ENCODE data around the gene RSPO3.
"Not testable (repeated sequence)": the region's sequence is repeated elsewhere in the genome, so short reads cannot be mapped to it uniquely, and the experiment has no call there.

RSPO3 gene, protein sequence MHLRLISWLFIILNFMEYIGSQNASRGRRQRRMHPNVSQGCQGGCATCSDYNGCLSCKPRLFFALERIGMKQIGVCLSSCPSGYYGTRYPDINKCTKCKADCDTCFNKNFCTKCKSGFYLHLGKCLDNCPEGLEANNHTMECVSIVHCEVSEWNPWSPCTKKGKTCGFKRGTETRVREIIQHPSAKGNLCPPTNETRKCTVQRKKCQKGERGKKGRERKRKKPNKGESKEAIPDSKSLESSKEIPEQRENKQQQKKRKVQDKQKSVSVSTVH

DNA sequence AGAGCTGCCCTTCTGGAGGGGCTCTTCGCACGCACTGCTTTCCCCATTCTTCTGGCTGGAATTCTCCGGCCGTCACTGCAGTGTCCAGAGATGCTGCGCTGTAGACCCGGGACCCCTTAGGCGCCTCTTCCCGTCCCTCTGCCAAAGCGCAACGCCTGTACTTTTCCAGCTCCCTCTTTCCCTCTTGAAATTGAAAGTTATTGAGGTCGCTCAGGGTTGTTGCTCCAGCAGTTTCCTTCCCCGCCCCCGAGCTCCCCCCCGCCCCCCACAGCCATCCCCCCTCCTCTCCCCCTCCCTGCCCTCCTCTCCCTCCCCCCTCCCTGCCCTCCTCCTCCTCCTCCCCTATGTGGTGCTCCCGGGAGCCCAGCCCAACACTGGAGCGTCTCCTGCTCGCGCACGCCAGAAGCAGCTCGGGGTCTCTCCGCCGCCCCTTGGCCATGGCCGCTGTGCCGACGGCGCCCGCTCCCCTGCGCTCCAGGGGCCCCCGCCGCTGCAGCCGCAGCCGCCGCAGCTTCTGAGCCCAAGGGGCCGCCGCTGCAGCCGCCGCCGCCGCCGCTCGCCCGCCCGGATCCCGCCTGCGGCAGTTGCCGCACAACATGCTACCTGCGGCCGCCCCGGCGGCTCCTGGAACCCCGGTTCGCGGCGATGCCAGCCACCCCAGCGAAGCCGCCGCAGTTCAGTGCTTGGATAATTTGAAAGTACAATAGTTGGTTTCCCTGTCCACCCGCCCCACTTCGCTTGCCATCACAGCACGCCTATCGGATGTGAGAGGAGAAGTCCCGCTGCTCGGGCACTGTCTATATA is at the start of gene RSPO3:
RSPO3 (plus strand) TSS at position 374 of the 804 bp plus-strand sequence. CDS start 522 bp downstream, outside the sequence.
- peak; percentile 13 to 19 for DNase-seq

DNA sequence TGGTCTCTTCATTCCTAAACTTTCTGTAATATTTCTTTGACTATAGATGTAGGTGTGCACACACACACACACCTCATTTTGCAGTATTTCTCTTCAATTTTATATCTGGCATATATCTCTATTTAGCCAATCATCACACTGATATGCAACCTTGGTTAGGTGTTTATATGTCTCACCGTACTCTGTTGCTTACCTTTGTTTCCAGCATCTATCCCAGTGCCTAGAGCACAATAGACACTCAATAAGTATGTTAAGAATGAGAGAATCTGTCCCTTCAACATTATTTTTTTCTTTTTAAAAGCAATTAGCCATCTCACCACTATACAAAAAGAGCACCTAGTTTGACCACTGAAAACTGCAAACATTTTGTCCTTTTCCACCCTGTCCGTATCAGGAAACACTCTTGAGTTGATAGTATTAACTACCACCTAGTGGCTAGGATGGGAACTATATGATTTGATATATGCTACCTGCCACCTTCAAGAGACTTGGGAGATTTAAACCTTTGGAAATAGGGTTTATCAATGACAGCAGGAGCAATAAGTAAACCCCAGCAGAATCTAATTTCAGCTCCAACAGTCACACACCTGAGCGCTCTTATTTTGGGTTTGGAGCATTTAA is 48.7 kb upstream of the RSPO3 start:
- DNase-seq: peak; percentile 2 to 11

DNA sequence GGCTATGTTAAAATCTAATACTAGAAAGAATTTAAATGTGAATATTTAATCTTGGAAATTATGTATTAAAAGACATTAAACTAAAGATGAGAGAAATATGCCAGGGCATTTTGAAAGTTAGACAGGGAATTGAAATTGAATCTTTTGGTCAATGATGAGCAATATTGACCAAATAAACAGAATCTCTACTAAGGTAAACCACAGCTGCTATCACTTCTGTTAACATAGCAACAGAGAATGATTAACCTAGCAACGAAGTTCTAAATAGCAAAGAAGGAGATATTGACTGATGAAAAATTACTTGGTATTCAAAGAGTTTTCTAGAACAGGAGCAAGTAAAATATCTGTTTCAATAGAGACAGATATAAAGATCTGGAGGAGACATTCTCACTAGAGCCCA is 45.2 kb upstream of the RSPO3 start:
- DNase-seq: no peak

DNA sequence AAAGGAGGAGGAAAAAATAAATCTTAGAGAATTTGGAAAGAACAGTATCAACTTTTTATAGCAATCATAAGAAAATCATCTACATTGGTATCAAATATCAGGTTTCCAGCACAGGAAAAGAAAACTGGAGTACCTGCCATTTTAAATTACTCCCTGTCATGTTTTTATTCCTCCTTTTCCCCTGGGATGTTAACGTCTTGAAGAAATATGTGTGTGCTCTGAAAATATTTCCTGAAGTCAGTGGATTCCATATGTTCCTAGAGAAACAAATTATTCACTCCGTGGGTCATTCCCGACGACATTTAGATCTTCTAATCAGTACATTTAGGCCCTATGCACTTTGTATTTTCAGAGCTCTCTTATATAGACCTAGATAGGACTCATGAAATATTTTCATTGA is 42.0 kb upstream of the RSPO3 start:
- DNase-seq: no peak

DNA sequence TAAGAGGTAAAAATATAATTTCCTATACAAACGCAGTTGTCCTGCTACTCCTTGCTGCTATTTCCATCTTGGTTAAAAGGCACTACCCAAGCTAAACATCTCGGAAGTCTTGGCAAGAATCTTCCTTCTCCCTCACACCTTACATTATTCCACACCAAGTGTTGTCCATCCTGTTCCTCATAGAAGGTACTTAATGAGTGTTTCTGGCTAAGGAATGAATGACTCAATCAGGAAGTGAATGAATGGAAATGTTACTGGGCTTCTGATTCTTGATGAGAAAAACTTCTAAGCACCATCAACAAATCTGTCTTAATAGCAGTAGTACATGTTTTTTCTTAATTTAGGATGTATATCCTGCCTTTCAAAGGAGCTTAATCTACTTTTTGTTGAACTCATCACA is 40.6 kb upstream of the RSPO3 start:
- DNase-seq: no peak

DNA sequence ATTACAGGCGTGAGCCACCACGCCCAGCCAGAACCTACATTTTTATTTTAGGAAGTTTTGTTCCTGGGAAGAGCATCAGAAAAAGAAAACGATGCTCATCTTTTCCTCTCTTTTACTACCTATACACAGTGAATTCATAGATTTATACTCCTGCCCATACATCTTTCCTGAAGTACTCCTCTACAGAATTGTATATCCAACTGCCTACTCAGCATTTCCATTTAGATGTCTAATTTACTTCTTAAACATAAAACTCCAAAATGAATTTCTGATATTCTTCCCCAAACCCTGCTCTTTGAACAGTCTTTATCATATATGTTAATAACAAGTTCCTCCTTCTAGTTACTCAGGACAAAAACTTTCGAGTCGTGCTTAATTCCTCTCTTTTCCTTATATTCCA is 39.8 kb upstream of the RSPO3 start:
- DNase-seq: no peak

DNA sequence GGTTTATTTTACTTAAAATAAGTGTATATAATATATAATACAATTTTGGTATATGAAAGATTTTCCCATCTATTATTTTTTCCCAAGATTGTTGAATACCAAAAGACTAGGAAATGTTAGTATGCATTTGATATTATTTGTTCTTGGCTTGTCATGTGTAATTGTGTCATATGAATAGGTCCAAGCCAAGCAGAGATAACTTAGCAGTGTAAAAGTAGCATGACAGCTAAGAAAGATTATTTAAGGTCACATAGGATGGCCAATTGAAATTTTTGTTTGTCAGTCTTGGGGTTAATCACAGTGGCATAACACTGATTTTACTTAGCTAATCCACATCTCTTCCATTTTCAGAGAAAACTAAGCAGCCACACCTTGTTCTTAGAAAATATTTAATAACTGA is 38.8 kb upstream of the RSPO3 start:
- no peak for DNase-seq

DNA sequence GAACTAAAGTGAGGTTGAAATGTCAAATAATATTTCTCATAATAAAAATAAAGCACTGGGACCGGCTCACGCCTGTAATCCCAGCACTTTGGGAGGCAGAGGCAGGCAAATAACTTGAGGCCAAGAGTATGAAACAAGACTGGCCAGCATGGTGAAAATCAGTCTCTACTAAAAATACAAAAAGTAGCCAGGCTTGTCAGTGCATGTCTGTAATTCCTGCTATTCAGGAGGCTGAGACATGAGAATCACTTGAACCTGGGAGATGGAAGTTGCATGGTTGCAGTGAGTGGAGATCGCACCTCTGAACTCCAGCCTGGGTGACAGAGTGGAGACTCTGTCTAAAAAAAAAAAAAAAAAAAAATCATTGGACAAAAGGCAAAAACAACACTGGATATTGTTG is 38.4 kb upstream of the RSPO3 start:
- no peak for DNase-seq

DNA sequence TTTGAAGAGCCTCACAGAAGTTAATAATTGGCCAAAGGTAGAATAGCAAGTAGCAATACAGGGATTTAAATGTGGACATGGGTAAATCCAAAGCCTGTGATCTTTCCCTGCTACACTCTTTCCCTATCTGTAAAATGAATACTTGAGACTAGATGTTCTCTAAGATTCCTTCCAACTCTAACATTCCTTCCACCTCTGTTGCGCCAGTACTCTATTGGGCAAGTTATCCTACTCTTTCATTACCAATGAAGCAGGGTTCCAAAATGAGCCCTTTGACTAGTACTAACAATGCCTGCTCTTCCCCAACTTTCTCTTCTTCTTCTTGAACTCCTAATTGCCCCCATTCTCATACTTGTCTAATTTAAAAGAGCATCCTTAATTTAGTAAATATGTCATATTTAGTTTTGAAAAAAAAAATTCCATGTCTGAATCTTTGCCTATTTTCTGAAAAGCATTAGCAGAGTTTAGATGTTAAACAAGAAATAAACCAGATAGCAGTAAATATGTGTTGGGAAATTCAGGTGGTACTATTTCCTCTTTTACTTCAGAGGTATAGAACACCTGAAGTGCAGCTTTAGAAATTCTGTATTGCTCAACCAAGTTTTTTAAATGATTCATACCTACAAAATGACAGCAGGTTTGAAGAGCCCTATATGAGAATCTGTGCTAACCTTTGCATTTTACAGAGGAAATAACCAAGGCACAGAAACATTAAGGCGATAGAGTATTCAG is 35.1 kb upstream of the RSPO3 start:
- DNase-seq: no peak

DNA sequence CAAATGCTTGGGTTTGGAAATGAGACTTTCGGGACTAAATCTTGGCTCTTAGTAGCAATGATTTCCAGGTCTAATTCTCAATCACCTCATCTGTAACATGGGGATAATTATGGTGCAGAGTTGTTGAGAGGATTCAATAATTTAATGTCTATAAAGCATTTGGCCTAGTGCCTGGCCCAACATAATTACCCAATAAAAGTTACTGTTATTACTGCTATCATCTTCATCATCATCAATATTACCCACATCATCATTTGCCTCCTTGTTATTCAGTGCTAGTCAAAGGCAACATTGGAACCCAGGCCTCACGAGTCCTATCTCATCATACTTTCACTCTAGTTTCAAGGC is 34.5 kb upstream of the RSPO3 start:
- no peak for DNase-seq

DNA sequence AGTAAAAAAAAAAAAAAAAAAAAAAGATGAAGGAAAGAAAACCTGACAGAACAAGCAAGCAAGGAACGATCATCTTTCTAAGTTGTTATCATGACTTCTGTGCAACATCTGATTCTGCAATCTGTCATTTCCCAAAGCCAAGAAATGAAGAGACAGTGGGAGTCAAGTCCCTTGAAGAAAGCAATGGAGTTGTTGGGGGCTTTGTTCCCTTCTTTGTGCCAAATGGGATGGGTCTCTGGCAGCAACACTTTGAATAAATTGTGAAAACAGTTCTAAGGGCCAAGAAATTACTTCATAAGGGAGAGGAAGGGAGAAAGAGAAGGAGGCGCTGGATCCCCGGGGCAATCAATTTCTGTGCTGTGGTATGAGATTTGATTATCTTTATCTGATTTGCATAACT is 33.3 kb upstream of the RSPO3 start:
- no peak for DNase-seq

DNA sequence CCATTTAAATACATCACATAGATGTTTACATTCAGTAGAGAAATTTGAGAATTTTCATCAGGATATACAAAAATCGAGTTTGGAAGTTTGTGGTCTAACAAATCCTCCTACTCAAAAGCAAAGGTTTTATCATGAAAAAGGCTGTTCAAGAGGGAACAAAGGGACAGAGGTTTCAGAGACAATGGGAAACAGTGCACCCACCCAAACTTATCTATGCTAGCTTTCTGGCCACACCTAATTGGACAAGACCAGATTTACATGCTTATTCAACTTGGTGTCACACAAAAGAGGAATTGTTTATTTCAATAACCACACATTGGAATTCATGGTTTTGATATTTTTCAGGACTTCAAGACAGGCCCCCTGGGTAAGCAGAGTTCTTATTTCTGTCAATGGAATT is 28.4 kb upstream of the RSPO3 start:
- no peak for DNase-seq

DNA sequence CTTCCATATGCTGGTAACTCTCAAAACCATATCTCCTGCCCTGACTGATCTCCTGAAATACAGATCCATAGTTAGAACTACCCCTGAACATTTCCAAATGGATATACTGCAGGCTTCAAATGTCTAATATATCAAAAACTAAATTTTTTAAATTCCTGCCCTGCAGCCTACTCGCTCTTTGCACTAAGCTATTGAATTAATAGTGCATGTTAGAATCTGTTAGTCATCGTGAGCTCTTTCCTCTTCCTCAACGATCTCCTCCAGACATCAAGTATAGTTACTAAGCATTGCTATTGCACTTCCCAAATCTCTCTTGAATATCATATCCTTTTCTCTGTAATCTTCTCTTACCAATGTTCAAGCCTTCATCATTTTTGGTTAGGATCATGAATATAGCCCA is 26.0 kb upstream of the RSPO3 start:
- DNase-seq: no peak

DNA sequence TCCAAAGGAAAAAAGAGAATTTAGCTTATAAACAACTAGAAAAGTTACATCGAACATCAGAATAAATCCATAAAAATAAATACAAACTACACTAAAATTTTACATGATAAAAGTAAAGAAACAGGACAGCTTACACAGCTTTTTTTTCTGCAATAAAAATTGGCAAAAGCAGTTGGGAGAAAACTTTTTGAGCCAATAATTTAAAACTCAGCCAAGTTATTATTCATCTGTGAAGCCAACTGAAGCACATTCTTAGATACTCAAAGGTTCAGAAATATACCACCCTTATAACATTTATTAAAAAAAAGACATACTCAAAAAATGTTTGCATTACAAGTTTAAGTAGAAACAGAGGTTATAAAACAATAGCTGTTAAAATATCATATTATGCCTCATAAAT is 23.7 kb upstream of the RSPO3 start:
- no peak for DNase-seq

DNA sequence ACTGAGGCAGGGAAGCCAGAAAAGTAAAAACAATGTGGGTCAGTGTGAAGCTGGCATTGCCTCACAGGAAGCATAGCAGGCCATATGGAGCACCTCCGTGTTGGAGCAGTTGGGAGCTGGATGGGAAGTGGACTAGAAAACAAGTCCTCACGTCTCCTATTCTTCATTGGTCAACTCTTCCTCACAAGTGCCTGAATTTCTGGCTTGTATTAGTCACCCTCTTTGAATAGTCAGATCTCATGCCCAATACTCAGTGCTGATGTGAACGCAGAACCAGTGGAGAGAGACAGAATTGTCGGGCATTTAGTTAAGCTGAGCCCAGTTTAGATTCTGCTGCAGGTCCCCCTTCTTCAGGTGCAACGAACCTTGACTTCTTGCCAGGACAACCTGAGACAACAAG is 22.3 kb upstream of the RSPO3 start:
- no peak for DNase-seq

DNA sequence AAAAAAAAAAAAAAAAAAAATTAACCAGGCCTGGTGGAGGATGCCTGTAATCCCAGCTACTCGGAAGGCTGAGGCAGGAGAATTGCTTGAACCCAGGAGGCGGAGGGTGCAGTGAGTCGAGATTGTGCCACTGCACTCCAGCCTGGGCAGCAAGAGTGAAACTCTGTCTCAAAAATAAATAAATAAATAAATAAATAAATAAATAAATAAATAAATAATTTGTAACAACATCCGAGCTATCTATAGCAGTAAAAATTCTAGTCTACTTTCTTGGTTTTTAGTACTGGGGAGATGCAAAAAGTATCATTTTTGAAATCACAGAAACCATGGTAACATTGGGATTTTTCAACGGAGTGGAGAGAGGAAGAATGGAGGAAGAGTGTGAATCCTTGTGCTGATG is 21.0 kb upstream of the RSPO3 start:
- DNase-seq: not testable (repeated sequence)

DNA sequence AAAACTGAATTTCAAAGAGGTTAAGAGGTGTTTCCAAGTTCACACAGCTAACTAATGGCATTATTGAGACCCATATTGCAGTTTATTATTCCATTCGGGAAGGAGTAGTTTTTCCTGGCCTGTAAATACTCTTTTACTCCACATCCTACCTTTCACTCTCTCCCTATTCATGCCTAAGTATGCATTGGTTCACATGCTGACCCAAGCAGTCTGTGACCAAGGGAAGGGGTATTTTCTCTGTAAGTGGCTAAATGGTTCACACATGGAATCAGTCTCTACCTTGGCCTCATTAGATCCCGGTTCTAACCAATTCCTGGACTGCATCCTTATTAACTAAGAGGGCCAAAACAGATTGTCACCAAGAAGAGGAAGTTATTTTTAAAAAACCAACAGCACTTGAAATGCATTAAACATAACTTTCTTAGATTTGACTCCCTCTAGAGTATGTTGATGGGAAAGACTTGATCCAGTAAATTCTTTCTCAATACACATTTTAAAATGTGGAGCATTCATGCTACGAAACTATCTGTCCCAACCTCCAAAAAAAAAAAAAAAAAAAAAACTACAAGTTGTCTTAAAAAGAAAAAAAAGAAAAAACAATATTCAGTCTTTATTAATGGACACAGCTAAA is 17.8 kb upstream of the RSPO3 start:
- DNase-seq: peak in 1 of 2 experiments; percentile 1

DNA sequence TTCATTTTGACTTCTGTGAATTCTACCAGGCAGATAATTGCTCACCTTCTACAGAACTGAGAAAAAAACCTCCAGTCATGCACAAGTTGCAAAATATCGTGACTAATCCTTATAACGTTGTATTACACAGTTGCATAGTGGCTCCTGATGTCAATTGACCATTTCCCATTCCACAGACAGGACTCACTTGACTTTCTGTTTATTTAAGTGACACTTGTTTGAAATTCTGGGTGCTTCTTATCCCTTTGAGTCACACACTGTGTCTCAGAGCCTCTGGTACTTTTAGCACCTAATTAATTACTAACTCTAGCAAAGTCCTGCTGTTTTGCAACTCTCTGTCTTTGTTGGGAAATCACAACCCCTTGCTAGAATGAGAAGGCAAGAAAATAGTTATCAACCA is 16.2 kb upstream of the RSPO3 start:
- no peak for DNase-seq

DNA sequence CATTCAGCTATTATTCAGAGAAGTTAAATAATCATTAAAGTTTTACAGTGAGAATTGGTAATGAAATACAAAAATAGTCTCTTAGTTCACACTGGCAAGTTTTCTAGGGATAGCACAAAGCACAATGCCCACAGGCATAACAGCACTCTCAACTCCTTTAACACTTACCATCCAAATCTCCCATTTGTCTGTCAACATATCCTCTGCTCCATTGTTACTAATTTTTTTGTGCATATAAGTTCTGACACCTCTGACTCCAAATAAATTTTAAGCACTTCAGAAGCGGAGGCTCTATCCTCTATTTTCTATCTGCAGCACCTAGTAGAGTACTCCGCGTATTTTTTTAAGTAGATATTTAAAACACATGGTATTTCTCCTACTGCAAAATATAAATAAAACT is 15.6 kb upstream of the RSPO3 start:
- DNase-seq: no peak

DNA sequence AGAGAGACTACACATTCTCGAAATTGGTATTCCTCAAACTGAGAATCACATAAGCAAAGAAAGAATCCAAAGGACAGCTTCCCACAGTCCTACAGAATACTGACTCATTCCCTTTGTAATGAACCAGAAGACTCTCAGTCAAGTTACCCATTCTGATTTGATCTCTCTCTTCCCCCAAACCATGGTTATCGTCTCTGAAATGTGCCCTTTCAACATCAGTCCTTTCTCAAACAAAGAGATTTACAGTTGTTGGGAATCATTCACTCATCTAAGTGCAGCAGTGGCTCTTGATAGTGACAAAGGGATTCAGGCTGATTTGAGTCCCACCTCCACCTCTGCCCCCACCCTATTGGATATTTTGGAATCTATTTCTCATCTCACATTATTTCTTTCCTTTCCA is 15.0 kb upstream of the RSPO3 start:
- DNase-seq: no peak

DNA sequence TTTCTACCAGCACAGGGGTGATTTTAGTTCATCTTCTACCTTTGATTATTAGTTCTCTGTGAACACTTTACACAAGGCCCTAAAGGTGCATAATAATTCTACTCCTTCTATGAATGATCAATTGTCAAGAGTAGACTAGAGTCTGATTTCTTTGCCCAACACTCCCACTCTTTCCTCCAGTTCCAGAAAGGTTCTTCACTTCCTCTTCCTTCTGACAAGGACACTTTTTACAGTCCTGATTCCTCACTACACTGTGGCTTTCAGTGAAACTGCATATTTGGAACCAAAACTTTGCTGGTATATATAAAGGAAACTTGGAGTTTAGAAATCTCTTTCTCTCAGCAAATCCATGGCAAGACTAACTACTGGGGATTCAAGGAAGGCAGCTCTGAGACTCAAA is 10.6 kb upstream of the RSPO3 start:
- no peak for DNase-seq

DNA sequence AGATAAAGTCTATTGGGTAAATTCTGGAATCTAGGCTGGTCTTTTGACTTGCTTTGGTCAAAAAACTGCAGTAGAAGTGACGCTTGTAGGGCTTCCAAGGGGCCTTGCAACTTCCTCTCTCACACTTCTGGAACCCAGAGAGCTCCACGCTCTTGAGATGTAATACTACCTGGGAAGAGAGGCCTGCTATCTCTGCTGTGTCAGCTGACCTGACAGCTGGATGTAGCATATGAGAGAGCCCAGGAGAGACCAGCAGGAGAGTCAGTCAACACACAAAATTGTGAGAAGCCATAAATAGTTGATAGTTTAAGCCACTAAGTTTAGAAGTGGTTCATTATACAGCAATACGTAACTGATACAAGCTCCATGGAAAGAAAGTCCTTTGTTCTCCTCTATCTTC is 7.8 kb upstream of the RSPO3 start:
- no peak for DNase-seq

DNA sequence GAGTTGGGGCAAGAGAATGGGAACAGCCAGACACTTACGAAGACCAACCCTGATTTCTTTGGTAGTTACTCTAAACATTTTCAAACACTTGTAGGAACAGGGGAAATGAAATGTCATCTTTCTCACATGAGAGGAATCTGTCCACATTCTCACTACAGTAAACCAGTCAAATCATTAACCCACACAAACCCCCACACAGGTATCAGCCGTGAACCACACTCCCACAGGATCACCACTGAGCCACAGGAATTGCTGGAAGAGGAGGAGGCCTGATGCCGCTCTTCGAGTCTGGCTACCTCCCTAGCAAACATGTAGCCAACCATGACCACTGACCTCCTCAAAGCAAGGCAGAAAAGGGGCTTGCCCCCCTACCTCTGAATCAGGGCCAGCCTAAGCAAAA is 6.9 kb upstream of the RSPO3 start:
- no peak for DNase-seq
